SK-N-SH treated with all-trans-retinoic acid at 6 μM for 48 hours (cell line): ENCODE data around the gene STEAP2.

Experiments used
- ATAC-seq: fragments of 200-7000 bp; cut with Tn5 transposase; 3 replicates; pipeline ENCODE4 v1.9.1; 2020; ENCODE audit warnings: mild to moderate bottlenecking, moderate library complexity
- ARNTL ChIP-seq: fragments of 450-650 bp; formaldehyde crosslinking; IDR thresholded peaks from 2 replicates; pipeline ENCODE4 v1.5.0; 2020; ENCODE audit warnings: low read depth, mild to moderate bottlenecking, moderate library complexity, borderline replicate concordance
- BACH2 ChIP-seq: fragments of 250-450 bp; sonication (Bioruptor Pico); IDR thresholded peaks from 2 replicates; pipeline ENCODE4 v1.9.0; 2021; ENCODE audit warnings: mild to moderate bottlenecking, borderline replicate concordance
- CREB5 ChIP-seq: fragments of 250-450 bp; sonication (Bioruptor Pico); IDR thresholded peaks from 2 replicates; pipeline ENCODE4 v1.5.1; 2020; ENCODE audit warnings: low read depth, mild to moderate bottlenecking, moderate library complexity
- CSDC2 ChIP-seq: fragments of 250-450 bp; sonication (Bioruptor Pico); IDR thresholded peaks from 2 replicates; pipeline ENCODE4 v1.5.0; 2020; ENCODE audit warnings: mild to moderate bottlenecking, moderate library complexity
- CSRNP3 ChIP-seq: fragments of 250-450 bp; sonication (Bioruptor Pico); IDR thresholded peaks from 2 replicates; pipeline ENCODE4 v1.5.1; 2021; ENCODE audit warnings: mild to moderate bottlenecking, moderate library complexity
- ESRRG ChIP-seq: fragments of 250-450 bp; sonication (Bioruptor Pico); IDR thresholded peaks from 2 replicates; pipeline ENCODE4 v1.6.1; 2021; ENCODE audit warnings: mild to moderate bottlenecking
- GLIS3 ChIP-seq: fragments of 250-450 bp; sonication (Bioruptor Pico); IDR thresholded peaks from 2 replicates; pipeline ENCODE4 v1.5.0; 2020; ENCODE audit warnings: mild to moderate bottlenecking, moderate library complexity
- OSR1 ChIP-seq: fragments of 250-450 bp; sonication (Bioruptor Pico); IDR thresholded peaks from 2 replicates; pipeline ENCODE4 v1.8.0; 2022; ENCODE audit warnings: moderate library complexity, mild to moderate bottlenecking, inconsistent platforms
- PATZ1 ChIP-seq: fragments of 250-450 bp; sonication (Bioruptor Pico); IDR thresholded peaks from 2 replicates; pipeline ENCODE4 v1.8.0; 2020; ENCODE audit warnings: mild to moderate bottlenecking, moderate library complexity, borderline replicate concordance
- PPARA ChIP-seq: fragments of 250-450 bp; sonication (Bioruptor Pico); IDR thresholded peaks from 2 replicates; pipeline ENCODE4 v1.5.0; 2020; ENCODE audit warnings: mild to moderate bottlenecking, borderline replicate concordance
- RARB ChIP-seq: fragments of 250-450 bp; sonication (Bioruptor Pico); IDR thresholded peaks from 2 replicates; pipeline ENCODE4 v1.8.0; 2021; ENCODE audit warnings: mild to moderate bottlenecking, moderate library complexity
- SNAI2 ChIP-seq: fragments of 250-450 bp; sonication (Bioruptor Pico); IDR thresholded peaks from 2 replicates; pipeline ENCODE4 v1.5.0; 2020; ENCODE audit warnings: mild to moderate bottlenecking, moderate library complexity
- TCF4 ChIP-seq: fragments of 250-450 bp; sonication (Bioruptor Pico); IDR thresholded peaks from 2 replicates; pipeline ENCODE4 v1.8.0; 2021; ENCODE audit warnings: mild to moderate bottlenecking, moderate library complexity, borderline replicate concordance
- TOX ChIP-seq: fragments of 250-450 bp; sonication (Bioruptor Pico); IDR thresholded peaks from 2 replicates; pipeline ENCODE4 v1.8.0; 2021; ENCODE audit warnings: mild to moderate bottlenecking, moderate library complexity, borderline replicate concordance
- TSHZ2 ChIP-seq: fragments of 250-450 bp; sonication (Bioruptor Pico); IDR thresholded peaks from 2 replicates; pipeline ENCODE4 v1.5.0; 2020; ENCODE audit warnings: mild to moderate bottlenecking, moderate library complexity
- ZC3H10 ChIP-seq: fragments of 250-450 bp; sonication (Bioruptor Pico); IDR thresholded peaks from 2 replicates; pipeline ENCODE4 v1.5.1; 2021; ENCODE audit warnings: mild to moderate bottlenecking, moderate library complexity
- ZFP3 ChIP-seq: fragments of 250-450 bp; sonication (Bioruptor Pico); IDR thresholded peaks from 2 replicates; pipeline ENCODE4 v1.5.0; 2020; ENCODE audit warnings: mild to moderate bottlenecking, moderate library complexity
- ZNF565 ChIP-seq: fragments of 450-650 bp; formaldehyde crosslinking; conservative IDR thresholded peaks from 2 replicates; pipeline ENCODE4 v1.5.0; 2020; ENCODE audit warnings: low read depth, mild to moderate bottlenecking, moderate library complexity
- ZNF70 ChIP-seq: fragments of 450-650 bp; formaldehyde crosslinking; IDR thresholded peaks from 2 replicates; pipeline ENCODE4 v1.5.0; 2020; ENCODE audit warnings: mild to moderate bottlenecking, moderate library complexity
- ZNF8 ChIP-seq: fragments of 450-650 bp; formaldehyde crosslinking; IDR thresholded peaks from 2 replicates; pipeline ENCODE4 v1.5.0; 2020; ENCODE audit warnings: mild to moderate bottlenecking, moderate library complexity

STEAP2 gene

GRCh38 chr7:90194911-90195809 is 16.4 kb upstream of the STEAP2 start (continued):
- TF ChIP-seq PPARA (CRISPR knock-in tag) (no peak), ARNTL (CRISPR knock-in tag) (no peak), BACH2 (CRISPR knock-in tag) (no peak), GLIS3 (no peak)
- TF ChIP-seq, all 23 proteins: peak for 0

GRCh38 chr7:90201500-90202195 is 9.9 kb upstream of the STEAP2 start:
- TF ChIP-seq BACH2 (CRISPR knock-in tag) (no peak), ZNF565 (no peak), TSHZ2 (no peak), TCF4 (CRISPR knock-in tag) (no peak)
- no peak for ATAC-seq

- no peak for ATAC-seq
- TF ChIP-seq ZNF8 (CRISPR knock-in tag): no peak
- TF ChIP-seq ESRRG: no peak
- no peak for TF ChIP-seq TSHZ2
- TF ChIP-seq RARB (CRISPR knock-in tag): no peak
- TF ChIP-seq GLIS3: no peak
- TF ChIP-seq BACH2 (CRISPR knock-in tag): no peak
These were observed 3.6 kb upstream of the STEAP2 start for GRCh38 chr7:90207956-90208355.

- ATAC-seq: no peak
- TF ChIP-seq CSRNP3 (no peak), RARB (CRISPR knock-in tag) (no peak), CSDC2 (CRISPR knock-in tag) (no peak), SNAI2 (CRISPR knock-in tag) (no peak), CREB5 (CRISPR knock-in tag) (no peak), ZNF70 (CRISPR knock-in tag) (no peak), ZFP3 (CRISPR knock-in tag) (no peak), GLIS3 (no peak), ESRRG (no peak), OSR1 (CRISPR knock-in tag) (no peak), TSHZ2 (no peak), PPARA (CRISPR knock-in tag) (no peak), ZNF8 (CRISPR knock-in tag) (no peak), ZC3H10 (CRISPR knock-in tag) (no peak), PATZ1 (CRISPR knock-in tag) (no peak), ARNTL (CRISPR knock-in tag) (no peak), TOX (CRISPR knock-in tag) (no peak), BACH2 (CRISPR knock-in tag) (no peak)
These were observed 1.8 kb upstream of the STEAP2 start for GRCh38 chr7:90209776-90210175.
